ENCODE results near the gene EMC6.

DNA sequence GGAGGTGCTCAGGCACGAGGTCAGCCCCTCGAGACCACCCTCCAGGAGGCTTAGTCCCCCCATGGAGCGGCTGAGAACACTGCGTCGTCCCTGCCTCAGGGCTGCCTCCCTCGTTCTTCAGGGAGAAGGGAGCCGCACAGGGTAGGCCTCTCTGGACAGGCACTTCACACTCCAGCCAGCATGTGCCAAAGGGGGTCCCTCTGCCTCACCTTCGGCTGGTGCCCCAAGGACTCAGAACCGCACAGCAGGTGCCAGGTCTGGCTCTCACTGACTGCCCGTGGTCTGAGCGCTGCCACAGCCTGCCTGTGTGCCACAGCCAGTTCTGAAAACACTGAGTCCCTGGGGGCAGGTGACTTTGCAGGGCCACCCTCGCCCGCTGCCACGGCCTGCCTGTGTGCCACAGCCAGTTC lies 20.2 kb downstream of the EMC6 start:
- TF ChIP-seq, protein P1, sequence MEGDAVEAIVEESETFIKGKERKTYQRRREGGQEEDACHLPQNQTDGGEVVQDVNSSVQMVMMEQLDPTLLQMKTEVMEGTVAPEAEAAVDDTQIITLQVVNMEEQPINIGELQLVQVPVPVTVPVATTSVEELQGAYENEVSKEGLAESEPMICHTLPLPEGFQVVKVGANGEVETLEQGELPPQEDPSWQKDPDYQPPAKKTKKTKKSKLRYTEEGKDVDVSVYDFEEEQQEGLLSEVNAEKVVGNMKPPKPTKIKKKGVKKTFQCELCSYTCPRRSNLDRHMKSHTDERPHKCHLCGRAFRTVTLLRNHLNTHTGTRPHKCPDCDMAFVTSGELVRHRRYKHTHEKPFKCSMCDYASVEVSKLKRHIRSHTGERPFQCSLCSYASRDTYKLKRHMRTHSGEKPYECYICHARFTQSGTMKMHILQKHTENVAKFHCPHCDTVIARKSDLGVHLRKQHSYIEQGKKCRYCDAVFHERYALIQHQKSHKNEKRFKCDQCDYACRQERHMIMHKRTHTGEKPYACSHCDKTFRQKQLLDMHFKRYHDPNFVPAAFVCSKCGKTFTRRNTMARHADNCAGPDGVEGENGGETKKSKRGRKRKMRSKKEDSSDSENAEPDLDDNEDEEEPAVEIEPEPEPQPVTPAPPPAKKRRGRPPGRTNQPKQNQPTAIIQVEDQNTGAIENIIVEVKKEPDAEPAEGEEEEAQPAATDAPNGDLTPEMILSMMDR (IDR thresholded peaks at IDR 0.05), result no peak
- TF ChIP-seq POLR2A (IDR thresholded peaks at IDR 0.05; ENCODE audit: low read depth), result no peak
- TF ChIP-seq POLR2AphosphoS5 (IDR thresholded peaks at IDR 0.05), result no peak
- no peak for TF ChIP-seq EP300 (IDR thresholded peaks at IDR 0.05)

Measured in esophagus muscularis mucosa (tissue), 4 donors.